ENCODE results near the gene NCOR1.

NCOR1 gene

GRCh38 chr17:16108871-16109270, 106.5 kb downstream of the NCOR1 start:
- TF ChIP-seq SUZ12 (IDR thresholded peaks at IDR 0.05) (no peak), FOXM1 (IDR thresholded peaks at IDR 0.05; ENCODE audit: borderline replicate concordance) (no peak), PKNOX1 (IDR thresholded peaks at IDR 0.05) (no peak), FOXA1 (IDR thresholded peaks at IDR 0.05) (no peak), ZNF384 (IDR thresholded peaks at IDR 0.05) (no peak), BHLHE40 (IDR thresholded peaks at IDR 0.05; ENCODE audit: borderline replicate concordance) (no peak), HDGF (IDR thresholded peaks at IDR 0.05; ENCODE audit: borderline replicate concordance) (no peak), CTBP1 (IDR thresholded peaks at IDR 0.05; ENCODE audit: borderline replicate concordance) (no peak), LEF1 (IDR thresholded peaks at IDR 0.05; ENCODE audit: borderline replicate concordance) (no peak), ARNT (IDR thresholded peaks at IDR 0.05) (no peak), SP1 (IDR thresholded peaks at IDR 0.05) (no peak), ELF4 (IDR thresholded peaks at IDR 0.05) (no peak), FOXK2 (IDR thresholded peaks at IDR 0.05) (no peak), NFRKB (IDR thresholded peaks at IDR 0.05) (no peak), TARDBP (IDR thresholded peaks at IDR 0.05) (no peak), L3MBTL2 (conservative IDR thresholded peaks at IDR 0.05) (no peak)
- no peak for DNase-seq (ENCODE audit: extremely low spot score)
- ChIA-PET POLR2A (no interaction called here), CTCF (no interaction called here)

- DNase-seq (ENCODE audit: extremely low spot score), result no peak
- POLR2A ChIA-PET, result no interaction called here
- no peak for TF ChIP-seq NFRKB (IDR thresholded peaks at IDR 0.05)
- TF ChIP-seq ARNT (IDR thresholded peaks at IDR 0.05), result no peak
- no peak for TF ChIP-seq FOXA1 (IDR thresholded peaks at IDR 0.05)
- TF ChIP-seq SP1 (IDR thresholded peaks at IDR 0.05), result no peak
- TF ChIP-seq CTBP1 (IDR thresholded peaks at IDR 0.05; ENCODE audit: borderline replicate concordance), result no peak
- no peak for TF ChIP-seq FOXM1 (IDR thresholded peaks at IDR 0.05; ENCODE audit: borderline replicate concordance)
- no peak for TF ChIP-seq LEF1 (IDR thresholded peaks at IDR 0.05; ENCODE audit: borderline replicate concordance)
- TF ChIP-seq ELF4 (IDR thresholded peaks at IDR 0.05), result no peak
- TF ChIP-seq FOXK2 (IDR thresholded peaks at IDR 0.05), result no peak
- no peak for TF ChIP-seq HDGF (IDR thresholded peaks at IDR 0.05; ENCODE audit: borderline replicate concordance)
- no peak for TF ChIP-seq PKNOX1 (IDR thresholded peaks at IDR 0.05)
- TF ChIP-seq ZNF384 (IDR thresholded peaks at IDR 0.05), result no peak
- no peak for TF ChIP-seq SUZ12 (IDR thresholded peaks at IDR 0.05)
- no peak for TF ChIP-seq L3MBTL2 (conservative IDR thresholded peaks at IDR 0.05)
- CTCF ChIA-PET, result interaction anchor here (0.5 kb wide), 1 partner anchor 344 kb away, joined by 3 read pairs; no protein-coding TSS in a partner anchor
Observed at GRCh38 chr17:16108386-16108785, 106.9 kb downstream of the NCOR1 start.

- ChIA-PET POLR2A (no interaction called here), CTCF (interaction anchor here (0.7 kb wide), 1 partner anchor 34 kb away, joined by 4 read pairs; no protein-coding TSS in a partner anchor)
- TF ChIP-seq FOXA1 (IDR thresholded peaks at IDR 0.05), result no peak
- TF ChIP-seq BHLHE40 (IDR thresholded peaks at IDR 0.05; ENCODE audit: borderline replicate concordance), result no peak
- TF ChIP-seq HDGF (IDR thresholded peaks at IDR 0.05; ENCODE audit: borderline replicate concordance), result no peak
- no peak for DNase-seq (ENCODE audit: extremely low spot score)
Observed at GRCh38 chr17:16107165-16107770, 108.1 kb downstream of the NCOR1 start.

GRCh38 chr17:16106161-16106891, 109.0 kb downstream of the NCOR1 start:
- CTCF ChIA-PET, result no interaction called here
- DNase-seq (ENCODE audit: extremely low spot score), result no peak
- POLR2A ChIA-PET, result no interaction called here
- TF ChIP-seq SUZ12 (IDR thresholded peaks at IDR 0.05) (no peak), ELF4 (IDR thresholded peaks at IDR 0.05) (no peak), FOXM1 (IDR thresholded peaks at IDR 0.05; ENCODE audit: borderline replicate concordance) (no peak), SP1 (IDR thresholded peaks at IDR 0.05) (no peak), ZNF384 (IDR thresholded peaks at IDR 0.05) (no peak), NFRKB (IDR thresholded peaks at IDR 0.05) (no peak), FOXA1 (IDR thresholded peaks at IDR 0.05) (no peak), PKNOX1 (IDR thresholded peaks at IDR 0.05) (no peak), BHLHE40 (IDR thresholded peaks at IDR 0.05; ENCODE audit: borderline replicate concordance) (no peak), CTBP1 (IDR thresholded peaks at IDR 0.05; ENCODE audit: borderline replicate concordance) (no peak), LEF1 (IDR thresholded peaks at IDR 0.05; ENCODE audit: borderline replicate concordance) (no peak), TARDBP (IDR thresholded peaks at IDR 0.05) (no peak), HDGF (IDR thresholded peaks at IDR 0.05; ENCODE audit: borderline replicate concordance) (no peak), ARNT (IDR thresholded peaks at IDR 0.05) (no peak), FOXK2 (IDR thresholded peaks at IDR 0.05) (no peak), L3MBTL2 (conservative IDR thresholded peaks at IDR 0.05) (no peak)

- CTCF ChIA-PET, result interaction anchor here (0.8 kb wide), 1 partner anchor 1063 kb away, joined by 4 read pairs; no protein-coding TSS in a partner anchor
- POLR2A ChIA-PET, result interaction anchor here (0.6 kb wide), 1 partner anchor 334 kb away, joined by 3 read pairs; no protein-coding TSS in a partner anchor
- TF ChIP-seq L3MBTL2 (conservative IDR thresholded peaks at IDR 0.05) (no peak), TARDBP (IDR thresholded peaks at IDR 0.05) (no peak), NFRKB (IDR thresholded peaks at IDR 0.05) (no peak), SUZ12 (IDR thresholded peaks at IDR 0.05) (no peak), ELF4 (IDR thresholded peaks at IDR 0.05) (no peak), SP1 (IDR thresholded peaks at IDR 0.05) (no peak), BHLHE40 (IDR thresholded peaks at IDR 0.05; ENCODE audit: borderline replicate concordance) (no peak), ARNT (IDR thresholded peaks at IDR 0.05) (no peak), PKNOX1 (IDR thresholded peaks at IDR 0.05) (no peak), FOXK2 (IDR thresholded peaks at IDR 0.05) (no peak), ZNF384 (IDR thresholded peaks at IDR 0.05) (no peak)
- no peak for DNase-seq (ENCODE audit: extremely low spot score)
Observed at GRCh38 chr17:16104189-16104588, 111.1 kb downstream of the NCOR1 start.
